GM12872 (cell line): ENCODE data around the gene ZNF557.

Experiments used
- TF ChIP-seq, protein P1 (sequence below): IDR thresholded peaks from 3 replicates; pipeline ENCODE4 v1.5.1; 2011; ENCODE audit warnings: low read depth, mild to moderate bottlenecking, low read length, moderate library complexity; ENCODE audit not compliant: insufficient read depth

ZNF557 gene

DNA sequence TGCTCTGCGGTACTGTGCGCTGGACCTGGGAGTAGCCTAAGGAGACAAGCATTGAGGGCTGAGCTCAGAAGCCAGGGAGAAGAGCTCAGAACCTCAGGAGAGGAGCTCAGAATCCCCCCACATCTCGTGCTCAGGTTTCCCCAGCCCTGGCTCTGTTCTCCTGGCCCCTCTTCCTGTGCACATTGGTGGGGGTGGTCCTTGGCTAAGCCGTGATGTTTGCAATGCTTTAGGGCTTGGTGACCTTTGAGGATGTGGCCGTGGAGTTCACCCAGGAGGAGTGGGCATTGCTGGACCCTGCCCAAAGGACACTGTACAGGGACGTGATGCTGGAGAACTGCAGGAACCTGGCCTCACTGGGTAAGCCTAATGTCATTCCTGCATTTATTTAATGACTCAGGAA, 6.6 kb downstream of the ZNF557 start:
- TF ChIP-seq, protein P1, sequence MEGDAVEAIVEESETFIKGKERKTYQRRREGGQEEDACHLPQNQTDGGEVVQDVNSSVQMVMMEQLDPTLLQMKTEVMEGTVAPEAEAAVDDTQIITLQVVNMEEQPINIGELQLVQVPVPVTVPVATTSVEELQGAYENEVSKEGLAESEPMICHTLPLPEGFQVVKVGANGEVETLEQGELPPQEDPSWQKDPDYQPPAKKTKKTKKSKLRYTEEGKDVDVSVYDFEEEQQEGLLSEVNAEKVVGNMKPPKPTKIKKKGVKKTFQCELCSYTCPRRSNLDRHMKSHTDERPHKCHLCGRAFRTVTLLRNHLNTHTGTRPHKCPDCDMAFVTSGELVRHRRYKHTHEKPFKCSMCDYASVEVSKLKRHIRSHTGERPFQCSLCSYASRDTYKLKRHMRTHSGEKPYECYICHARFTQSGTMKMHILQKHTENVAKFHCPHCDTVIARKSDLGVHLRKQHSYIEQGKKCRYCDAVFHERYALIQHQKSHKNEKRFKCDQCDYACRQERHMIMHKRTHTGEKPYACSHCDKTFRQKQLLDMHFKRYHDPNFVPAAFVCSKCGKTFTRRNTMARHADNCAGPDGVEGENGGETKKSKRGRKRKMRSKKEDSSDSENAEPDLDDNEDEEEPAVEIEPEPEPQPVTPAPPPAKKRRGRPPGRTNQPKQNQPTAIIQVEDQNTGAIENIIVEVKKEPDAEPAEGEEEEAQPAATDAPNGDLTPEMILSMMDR, result no peak

DNA sequence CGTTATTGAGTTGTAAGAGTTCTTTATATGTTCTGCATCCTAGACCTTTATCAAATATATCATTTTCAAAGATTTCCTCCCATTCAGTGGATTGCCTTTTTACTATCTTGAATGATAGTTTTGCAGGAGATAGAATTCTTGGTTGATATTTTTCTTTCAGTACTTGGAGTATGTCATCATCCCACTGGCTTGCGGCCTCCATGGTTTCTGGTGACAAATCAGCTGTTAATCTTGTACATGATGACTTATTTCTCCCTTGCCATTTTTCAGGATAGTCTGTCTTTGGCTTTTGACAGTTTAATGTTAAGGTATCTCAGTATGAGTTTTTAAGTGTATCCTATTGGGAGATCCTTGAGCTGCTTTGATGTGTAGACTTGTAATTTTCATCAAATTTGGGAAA, 8.5 kb downstream of the ZNF557 start:
- TF ChIP-seq, protein P1, result no peak

DNA sequence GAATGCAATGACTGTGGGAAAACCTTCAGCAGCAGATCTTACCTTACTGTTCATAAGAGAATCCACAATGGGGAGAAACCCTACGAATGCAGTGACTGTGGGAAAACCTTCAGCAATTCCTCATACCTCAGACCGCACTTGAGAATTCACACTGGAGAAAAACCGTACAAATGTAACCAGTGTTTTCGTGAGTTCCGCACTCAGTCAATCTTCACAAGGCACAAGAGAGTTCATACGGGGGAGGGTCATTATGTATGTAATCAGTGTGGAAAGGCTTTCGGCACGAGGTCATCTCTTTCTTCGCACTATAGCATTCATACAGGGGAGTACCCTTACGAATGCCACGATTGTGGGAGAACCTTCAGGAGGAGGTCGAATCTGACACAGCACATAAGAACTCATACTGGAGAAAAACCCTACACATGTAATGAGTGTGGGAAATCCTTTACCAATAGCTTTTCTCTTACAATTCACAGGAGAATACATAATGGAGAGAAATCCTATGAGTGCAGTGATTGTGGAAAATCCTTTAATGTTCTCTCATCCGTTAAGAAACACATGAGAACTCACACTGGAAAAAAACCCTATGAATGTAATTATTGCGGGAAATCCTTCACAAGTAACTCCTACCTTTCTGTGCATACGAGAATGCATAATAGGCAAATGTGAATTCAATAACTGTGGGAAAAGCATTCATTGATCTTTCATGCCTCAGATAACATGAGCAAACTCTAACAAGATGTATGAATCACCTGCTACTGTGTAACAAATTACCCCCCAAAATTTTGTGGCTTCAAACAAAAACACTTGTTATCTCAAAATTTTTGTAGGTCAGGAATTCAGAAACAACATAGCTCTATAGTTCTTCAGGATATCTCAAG, 13.8 kb downstream of the ZNF557 start:
- TF ChIP-seq, protein P1, result no peak

DNA sequence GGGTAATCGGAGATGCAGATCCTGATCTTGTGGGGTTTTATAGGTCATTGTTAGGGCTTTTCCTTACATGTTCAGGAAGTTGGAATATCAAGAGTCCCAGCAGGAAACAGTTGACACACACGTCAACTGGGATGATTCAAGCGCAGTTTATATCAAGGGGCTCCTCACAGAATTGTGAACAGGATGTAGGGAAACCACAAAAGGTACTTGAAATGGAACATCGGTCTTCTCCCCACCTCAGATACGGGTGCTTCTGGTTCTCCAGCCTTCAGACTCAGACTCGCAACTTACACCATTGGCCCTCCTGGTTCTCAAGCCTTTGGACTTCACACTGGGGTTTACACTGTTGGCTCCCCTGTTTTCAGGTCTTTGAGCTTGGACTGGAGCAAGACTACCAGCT, 19.5 kb downstream of the ZNF557 start:
- TF ChIP-seq, protein P1, result no peak

DNA sequence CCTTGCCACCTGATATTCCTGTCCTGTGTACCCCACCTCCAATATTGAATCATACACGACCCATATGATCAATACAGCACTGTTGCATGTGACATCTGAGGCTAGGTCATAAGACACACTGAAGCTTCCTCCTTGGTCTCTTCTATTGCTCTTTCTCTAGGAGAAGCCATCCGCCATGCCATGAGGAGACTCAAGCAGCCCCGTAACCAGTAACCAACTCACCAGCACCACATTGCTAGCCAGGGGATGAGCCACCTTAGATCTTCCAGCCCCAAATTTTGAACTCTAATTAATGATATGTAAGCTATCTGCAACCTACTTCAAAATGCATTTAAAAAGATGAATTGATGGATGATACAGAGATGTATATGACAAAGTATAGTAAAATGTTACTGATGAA, 28.6 kb downstream of the ZNF557 start:
- TF ChIP-seq, protein P1, result no peak

DNA sequence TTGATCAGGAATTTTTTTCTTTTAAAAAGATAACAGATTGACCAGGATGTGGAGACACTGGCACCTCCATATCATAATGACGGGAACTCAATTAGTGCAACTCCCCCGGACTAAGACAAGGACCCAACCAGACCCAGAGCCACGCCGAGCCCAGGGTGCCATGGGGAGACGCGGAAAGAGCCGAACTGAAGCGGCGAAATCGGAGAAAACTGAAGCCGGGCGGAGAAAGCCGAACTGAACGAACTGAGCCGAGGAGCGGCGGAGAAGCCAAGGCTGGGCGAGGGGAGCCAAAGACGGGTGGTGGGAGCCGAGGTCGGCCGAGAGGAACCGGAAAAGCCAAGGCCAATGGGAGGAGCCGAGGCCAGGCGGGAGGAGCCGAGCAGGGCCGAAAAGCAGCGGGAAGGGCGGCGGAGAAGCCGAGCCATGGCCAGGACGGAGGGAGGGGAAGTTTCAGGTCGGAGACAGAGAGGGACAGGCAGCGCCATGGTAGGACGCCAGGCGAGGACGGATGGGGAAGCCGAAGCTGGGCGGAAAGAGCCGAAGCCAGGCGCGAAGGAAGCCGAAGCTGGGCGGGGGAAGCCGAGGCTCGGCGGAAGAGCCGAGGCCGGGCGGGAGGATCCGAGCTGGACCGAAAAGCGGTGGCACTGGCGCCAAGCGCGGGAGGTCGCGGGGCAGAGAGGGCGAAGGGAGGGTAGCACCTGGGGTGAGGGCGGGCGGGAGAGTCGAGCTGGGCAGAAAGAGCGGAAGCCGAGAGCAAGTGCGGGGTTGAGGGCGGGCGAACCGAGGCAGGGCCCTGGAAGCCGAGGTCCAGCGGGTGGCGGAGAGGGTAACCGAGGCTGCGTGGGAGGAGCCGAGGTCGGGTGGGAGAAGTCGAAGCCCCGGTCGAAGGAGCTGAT, 29.4 kb downstream of the ZNF557 start:
- TF ChIP-seq, protein P1, result no peak

DNA sequence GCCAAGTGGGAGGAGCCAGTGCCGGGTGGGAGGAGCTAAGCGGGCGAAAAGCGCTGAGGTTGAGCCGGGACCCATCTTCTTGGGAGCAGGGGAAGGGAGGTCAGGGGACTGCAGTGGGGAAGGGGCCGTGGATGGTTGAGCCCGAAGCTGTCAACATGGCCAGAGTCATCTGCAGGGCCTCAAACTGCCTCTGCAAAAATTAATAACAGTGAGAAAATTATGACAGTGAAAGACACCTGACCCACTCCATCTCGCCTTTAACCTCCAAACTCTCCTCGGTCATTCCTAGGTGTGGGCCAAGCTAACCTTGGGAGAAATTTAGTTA, 30.1 kb downstream of the ZNF557 start:
- TF ChIP-seq, protein P1, result no peak
